ENCODE measurements around the gene PCDHGC4.

DNA sequence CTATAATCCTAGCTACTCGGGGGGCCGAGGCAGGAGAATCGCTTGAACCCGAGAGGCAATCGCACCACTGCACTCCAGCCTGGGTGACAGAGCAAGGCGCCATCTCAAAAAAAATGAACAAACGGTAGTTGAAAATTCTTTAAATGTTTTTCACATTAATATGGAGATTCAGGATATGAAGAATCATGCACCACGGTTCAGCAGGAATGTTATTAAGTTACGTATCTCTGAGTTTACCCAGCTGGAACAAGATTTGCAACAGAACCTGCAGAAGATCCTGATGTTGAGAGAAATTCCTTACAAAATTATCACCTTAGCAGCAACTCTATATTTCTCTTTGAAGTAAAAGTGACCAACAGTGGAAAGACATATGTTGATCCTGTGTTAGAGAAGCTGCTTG lies 44.5 kb upstream of the PCDHGC4 start:
- no peak for TF ChIP-seq CTCF (conservative IDR thresholded peaks at IDR 0.05)
- TF ChIP-seq ZFX (IDR thresholded peaks at IDR 0.05): no peak
